OCI-LY3 (cell line): ENCODE results near the gene R3HDM4.

Experiments
- CTCF ChIP-seq: fragments of 200-600, 300-600 bp; sonication (generic); IDR thresholded peaks from 2 replicates; pipeline ENCODE4 v1.5.1; 2014; ENCODE audit warnings: antibody characterized with exemption, low read length, low read depth
- EZH2phosphoT487 ChIP-seq: fragments of 200-600 bp; shearing (Covaris generic); IDR thresholded peaks from 2 replicates; pipeline ENCODE4 v1.6.1; 2018; ENCODE audit warnings: antibody characterized with exemption, mixed run types, low read depth

- TF ChIP-seq CTCF (no peak), EZH2phosphoT487 (no peak)
Measured at GRCh38 chr19:855142-855541, 57.9 kb downstream of the R3HDM4 start.
